Activated CD8-positive, alpha-beta memory T cell treated with anti-CD3 and anti-CD28 coated beads for 48 hours (primary cell): ENCODE results near the gene NENF.
"Not testable (repeated sequence)": the region's sequence is repeated elsewhere in the genome, so short reads cannot be mapped to it uniquely, and the experiment has no call there.

Experiments used
- DNase-seq, 3 experiments: peaks; one replicate each; pipeline ENCODE4 v3.0.0-alpha.2; 2020; ENCODE audit warnings: low read depth in 2 of 3, low spot score in 2 of 3

NENF gene

DNA sequence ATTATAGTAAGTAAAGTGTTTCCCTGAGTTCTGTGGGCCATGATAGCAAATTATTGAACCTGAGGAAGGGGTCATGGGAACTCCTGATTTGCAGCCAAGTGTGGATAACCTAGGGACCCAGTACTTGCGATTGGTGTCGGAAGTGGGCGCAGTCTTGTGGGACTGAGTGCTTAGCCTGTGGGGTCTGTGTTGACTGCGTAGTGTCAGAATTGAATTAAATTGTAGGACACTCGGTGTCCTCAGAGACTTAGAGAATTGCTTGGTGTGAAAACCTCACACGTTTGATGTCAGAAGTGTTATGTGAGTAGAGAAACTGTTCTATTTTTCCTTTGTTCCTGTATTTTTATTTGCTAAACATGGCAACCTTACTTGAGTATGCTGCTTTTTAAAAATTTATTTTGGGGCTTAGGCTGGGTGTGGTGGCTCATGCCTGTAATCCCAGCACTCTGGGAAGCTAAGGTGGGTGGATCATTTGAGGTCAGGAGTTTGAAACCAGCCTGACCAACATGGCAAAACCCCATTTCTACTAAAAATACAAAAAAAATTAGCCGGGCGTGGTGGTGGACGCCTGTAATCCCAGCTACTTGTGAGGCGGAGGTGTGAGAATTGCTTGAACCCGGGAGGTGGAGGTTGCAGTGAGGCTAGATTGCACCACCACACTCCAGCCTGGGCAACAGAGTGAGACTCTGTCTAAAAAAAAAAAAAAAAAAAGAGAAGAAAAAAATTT is 48.2 kb downstream of the NENF start:
- DNase-seq = not testable (repeated sequence)

DNA sequence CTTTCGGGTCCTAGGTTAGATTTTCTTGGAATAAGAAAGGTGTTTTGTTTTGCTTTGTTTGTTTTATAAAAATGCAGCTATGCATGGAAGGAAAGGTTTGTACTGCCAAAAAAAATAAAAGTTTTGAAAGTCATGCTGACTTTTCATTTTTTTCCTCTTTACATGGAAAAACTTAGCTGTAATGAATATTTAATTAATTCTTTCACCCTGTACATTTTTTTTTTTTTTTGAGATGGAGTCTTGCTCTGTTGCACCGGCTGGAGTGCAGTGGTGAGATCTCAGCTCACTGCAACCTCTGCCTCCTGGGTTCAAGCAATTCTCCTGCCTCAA is 48.7 kb downstream of the NENF start:
- DNase-seq = no peak

DNA sequence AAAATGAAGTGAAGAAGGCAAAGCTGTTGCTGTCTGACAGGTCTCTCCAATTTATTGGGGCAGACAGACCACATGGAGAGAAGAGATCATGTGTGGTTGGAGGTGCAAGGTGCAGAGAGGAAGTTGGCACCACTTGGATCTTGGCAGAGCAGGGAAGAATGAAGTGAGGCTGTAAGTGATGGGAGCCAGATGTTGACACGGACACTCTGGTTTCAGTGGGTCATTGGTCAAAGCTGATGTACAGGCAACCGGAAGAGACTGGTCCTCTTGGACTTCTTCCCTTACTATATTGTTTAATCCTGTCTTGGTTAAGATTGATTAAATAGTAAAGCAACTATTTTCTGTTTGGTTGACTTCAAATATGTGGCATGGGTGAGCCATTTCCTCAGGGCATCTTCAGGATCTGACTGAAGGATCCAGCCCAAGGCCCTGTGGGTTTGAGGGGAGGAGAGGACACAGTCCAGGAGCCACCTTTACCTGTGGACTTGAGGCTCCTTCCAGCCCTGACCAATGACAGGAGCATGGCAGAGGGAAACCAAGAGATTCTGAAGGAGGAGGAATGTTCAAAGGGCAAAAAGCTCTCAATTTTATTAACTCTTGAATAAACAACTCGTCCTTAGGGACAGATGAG is 49.4 kb downstream of the NENF start:
- DNase-seq = no peak

- DNase-seq = no peak
Measured at GRCh38 chr1:212482637-212483441, 50.1 kb downstream of the NENF start.

GRCh38 chr1:212484701-212485570 is 52.2 kb downstream of the NENF start:
- no peak for DNase-seq

DNA sequence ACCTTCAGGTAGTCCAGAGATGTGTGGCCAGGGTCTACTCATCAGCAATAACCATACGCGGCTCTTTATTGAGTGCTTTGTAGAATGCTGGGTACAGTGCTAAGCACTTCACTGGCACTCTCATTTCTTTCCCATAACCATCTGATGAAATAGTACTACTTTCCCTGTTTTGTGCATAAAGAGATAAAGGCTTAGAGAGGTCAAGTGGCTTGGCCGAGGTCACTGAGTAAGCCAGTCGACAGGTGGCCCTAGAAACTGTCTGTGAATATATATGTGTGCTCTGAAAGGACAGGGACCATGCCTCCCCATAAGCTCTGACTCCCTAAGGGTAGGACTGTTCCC is 52.8 kb downstream of the NENF start:
- DNase-seq = no peak

DNA sequence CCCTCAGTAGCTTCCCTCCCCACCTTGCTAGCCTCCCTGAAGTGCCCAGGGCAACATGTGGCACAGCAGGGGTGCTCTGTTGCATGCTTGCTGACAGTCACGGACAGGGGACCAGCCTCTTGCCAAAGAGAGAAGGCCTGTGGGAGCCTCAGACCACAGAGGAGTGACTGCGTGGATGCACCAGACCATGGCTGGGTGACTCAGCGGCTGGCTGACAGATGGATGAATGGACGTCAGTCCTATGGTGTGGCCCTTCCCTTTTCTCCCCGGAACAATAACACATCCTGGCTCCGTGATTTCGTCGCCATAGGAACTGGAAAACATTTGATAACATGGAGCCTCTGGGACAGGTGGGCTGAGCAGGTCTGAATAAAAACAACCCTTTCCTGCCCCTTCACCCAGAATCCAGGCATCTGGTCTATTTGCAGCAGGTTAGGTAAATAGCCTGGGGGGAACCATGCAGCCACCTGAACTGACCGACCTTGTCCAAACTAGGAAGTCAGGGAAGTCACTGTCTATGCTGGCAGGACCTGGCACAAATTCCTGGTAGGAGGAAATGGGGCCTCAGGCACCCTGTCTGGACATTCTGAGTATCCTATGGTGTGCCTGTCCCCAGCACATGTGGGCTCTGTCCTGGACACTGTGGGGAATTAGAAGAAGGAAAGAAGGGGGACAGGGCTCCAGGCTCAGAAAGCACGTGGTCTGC is 53.3 kb downstream of the NENF start:
- no peak for DNase-seq

DNA sequence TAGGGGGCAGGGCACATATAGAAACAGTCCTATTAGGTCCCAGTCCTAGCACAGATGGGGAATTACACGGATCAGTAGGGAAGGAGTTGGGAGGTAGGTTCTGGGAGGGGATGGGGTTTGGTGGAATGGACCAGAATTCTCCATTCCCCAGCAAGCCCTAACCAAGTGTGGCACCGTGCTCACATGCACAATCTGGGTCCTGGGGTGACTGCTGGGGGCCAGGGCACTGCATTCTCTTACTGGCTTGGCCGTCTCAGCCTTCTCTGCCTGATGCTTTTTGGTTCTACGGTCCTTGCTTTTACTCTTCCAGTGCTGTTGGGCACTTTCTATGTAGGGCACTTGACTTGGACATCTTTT is 53.9 kb downstream of the NENF start:
- no peak for DNase-seq

- no peak for DNase-seq
Measured at GRCh38 chr1:212487286-212487685, 54.6 kb downstream of the NENF start.

DNA sequence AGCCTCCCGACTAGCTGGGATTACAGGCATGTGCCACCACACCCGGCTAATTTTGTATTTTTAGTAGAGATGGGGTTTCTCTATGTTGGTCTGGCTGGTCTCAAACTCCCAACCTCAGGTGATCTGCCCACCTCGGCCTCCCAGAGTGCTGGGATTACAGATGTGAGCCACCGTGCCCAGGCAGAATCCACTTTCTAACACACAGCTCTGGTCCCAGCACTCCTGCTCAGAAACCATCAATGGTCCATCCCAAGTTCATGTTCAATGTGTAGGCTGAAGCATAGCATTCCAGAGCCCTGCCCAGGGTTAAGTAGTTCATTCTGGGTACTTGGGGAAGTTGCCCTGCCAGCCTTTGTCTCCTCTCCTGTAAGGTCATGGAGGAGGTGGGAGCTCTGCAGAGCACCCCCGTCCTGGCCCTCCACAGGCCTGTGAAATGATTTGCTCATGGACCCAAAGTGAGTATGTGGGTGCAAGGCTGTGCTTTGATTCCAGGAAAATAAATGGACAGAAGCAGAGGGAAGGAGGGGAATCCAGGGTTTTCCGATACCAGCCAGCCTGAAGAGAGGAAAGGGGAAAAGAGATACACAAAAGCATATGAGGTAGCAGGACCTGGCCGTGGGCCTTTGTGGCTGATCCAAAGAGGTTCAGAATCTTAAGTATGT is 55.2 kb downstream of the NENF start:
- DNase-seq = no peak

DNA sequence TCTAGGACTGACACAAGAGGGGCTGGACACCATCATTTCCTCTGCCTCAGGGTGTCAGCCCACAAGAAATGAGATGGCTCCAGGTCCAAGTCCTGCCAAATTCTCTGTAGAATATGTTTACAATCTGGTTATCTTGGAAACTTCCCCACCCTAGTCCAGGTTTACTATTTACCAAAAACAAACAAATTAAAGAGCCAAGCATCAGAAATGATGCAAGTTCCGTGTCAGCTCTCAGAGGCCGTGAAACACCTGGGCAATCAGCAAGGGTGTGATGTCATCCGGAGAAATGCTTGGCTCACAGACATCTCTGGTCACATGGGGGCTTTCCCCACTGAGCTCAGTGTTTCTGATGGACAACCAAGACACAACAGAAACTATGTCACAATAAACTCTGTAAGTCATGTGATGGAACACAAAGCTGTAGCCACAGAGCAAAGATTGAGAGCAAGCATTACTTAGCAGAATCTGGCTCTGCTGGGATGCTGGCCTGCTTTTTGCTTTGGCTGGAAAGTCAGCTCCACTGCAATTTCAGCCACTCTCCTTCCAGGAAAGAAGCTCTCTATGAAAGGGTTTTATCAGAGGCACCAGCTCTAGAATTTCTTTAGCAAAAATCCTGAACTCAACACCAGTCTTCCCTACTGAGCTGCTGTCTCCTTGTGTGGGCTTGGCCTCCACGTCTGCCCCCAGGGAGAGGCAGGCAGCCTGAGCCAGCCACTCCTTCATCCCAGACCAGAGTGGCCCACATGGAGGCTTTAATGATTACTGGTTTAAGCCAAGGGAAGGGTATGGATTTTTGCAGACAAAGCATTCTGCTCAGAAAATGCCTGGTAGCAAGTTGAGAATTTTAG is 55.9 kb downstream of the NENF start:
- DNase-seq = no peak

GRCh38 chr1:212489284-212489859 is 56.7 kb downstream of the NENF start:
- no peak for DNase-seq

DNA sequence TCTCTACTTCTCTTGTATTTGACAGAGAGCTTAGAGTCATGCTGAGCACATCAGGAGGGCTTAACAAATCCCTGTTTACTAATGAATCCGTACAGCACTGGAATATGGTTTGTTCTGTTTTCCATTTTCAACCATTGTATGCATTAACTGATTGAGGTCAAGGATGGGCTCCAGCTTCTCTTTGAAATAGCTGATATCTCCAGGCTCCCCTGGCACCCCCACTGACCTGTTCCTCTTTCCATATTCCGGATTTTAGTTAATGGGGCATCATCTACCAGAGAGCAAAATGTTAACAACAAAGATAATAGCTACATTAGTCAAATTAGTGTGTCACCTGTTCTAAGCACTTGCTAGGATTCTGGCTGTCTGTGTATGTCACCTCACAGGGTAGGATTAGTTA is 57.6 kb downstream of the NENF start:
- DNase-seq = no peak

- DNase-seq = no peak
Measured at GRCh38 chr1:212491454-212491853, 58.7 kb downstream of the NENF start.
